Measurements from ENCODE around the gene RAB20. TPM values are rescaled to one million over a fixed set of nuclear protein-coding genes. Genes with fewer than 3 reads are reported as not detected.

Gene RAB20
- total RNA-seq, 1 donor from 2014 or later = 0.77 TPM

DNA sequence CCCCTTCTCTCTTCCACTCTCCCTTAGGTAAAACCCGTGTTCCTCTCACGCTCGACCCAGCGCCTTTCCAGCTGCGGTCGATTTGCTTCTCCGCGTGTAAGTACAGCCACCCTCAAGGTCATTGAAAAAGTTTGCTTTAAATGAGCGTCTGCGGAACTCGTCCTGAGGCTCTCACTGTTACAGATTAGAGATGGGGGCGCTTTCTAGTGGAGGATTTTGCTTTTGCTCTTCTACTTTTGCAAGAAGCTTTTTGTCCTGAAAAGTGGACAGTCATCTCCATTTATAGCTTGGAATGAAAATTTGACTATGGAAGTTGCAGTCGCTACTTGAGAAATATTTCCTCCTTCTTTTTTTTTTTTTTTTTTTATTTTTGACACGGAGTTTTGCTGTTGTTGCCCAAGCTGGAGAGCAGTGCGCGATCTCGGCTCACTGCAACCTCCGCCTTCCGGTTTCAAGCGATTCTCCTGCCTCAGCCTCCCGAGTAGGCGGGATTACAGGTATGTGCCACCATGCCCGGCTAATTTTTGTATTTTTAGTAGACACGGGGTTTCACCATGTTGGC is 595 bp upstream of the RAB20 start:
- Mint-ChIP-seq H3K9me3 (no peaks in the 10 kb centered on the region), H3K27me3 (ENCODE audit: low read depth) (peaks cover 63% of the 10 kb centered on the region), H3K27ac (ENCODE audit: unreplicated experiment) (no peak overlapping the region), H3K4me1 (peaks cover 9% of the 10 kb centered on the region), H3K4me3 (peak overlapping the region; percentile 89), H3K36me3 (ENCODE audit: low read depth) (no peaks in the 10 kb centered on the region)
- no peak for DNase-seq (ENCODE audit: low read depth, low spot score)
- TF ChIP-seq, protein P1, sequence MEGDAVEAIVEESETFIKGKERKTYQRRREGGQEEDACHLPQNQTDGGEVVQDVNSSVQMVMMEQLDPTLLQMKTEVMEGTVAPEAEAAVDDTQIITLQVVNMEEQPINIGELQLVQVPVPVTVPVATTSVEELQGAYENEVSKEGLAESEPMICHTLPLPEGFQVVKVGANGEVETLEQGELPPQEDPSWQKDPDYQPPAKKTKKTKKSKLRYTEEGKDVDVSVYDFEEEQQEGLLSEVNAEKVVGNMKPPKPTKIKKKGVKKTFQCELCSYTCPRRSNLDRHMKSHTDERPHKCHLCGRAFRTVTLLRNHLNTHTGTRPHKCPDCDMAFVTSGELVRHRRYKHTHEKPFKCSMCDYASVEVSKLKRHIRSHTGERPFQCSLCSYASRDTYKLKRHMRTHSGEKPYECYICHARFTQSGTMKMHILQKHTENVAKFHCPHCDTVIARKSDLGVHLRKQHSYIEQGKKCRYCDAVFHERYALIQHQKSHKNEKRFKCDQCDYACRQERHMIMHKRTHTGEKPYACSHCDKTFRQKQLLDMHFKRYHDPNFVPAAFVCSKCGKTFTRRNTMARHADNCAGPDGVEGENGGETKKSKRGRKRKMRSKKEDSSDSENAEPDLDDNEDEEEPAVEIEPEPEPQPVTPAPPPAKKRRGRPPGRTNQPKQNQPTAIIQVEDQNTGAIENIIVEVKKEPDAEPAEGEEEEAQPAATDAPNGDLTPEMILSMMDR (conservative IDR thresholded peaks at IDR 0.05) = no peak

DNA sequence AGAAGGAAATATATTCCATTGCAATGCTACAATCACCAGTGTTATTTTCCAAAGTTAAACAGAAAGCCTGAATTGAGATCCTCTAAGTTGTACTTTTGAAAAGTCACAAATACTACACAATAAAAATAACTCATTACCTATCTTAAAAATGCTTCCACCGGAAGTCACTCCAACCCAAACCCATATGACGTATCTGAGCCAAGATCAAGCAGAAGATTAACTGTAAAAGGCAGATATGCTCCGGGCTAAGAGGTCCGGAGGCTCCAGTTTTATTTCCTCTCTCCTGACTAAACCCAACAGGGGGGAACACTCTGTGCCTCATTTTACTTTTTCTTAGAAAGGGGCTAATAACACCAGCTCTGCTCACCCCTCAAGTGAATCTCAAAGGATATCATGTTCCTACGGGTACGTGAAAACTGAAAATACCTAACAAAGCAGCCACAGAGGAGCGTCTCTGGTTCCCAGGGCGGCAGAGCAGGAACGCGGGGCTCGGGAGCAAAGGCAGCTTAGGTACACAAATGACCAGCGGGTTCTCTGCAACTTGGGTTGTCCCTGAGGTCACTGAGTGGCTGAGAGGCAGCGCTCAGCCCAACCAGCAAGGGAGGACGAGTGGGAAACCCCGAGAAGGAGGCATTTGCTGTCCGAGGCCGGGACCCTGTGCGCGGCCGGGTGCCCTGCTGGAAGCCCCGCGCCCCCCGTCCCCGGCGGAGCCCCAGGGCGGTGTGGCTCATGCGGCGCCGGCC is 750 bp downstream of the RAB20 start:
- Mint-ChIP-seq H3K27me3 (ENCODE audit: low read depth) (peaks cover 68% of the 10 kb centered on the region), H3K4me1 (peaks cover 9% of the 10 kb centered on the region), H3K27ac (ENCODE audit: unreplicated experiment) (no peak overlapping the region), H3K36me3 (ENCODE audit: low read depth) (no peaks in the 10 kb centered on the region), H3K9me3 (no peaks in the 10 kb centered on the region), H3K4me3 (peak overlapping the region; percentile 83)
- DNase-seq (ENCODE audit: low read depth, low spot score) = peak; percentile 5
- TF ChIP-seq, protein P1 (conservative IDR thresholded peaks at IDR 0.05) = no peak

DNA sequence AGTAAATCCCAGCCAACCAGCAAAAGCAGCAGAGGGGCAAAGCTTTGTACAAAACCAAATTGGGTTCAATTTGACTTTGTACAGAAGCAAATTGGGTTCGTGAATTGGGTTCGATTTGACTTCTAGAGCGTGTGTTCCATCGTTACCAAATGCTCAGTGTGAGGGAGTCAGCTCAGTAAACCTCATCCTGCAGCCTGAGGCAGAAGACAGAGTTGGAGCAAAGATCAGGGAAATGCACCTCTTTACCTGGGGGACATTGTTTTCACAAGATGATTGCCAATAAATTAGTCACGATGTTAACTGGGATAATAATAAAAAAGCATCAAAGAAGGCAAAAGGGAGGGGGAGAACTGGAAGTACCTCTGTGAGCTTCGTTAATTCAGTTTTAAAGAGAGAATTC is 1.5 kb downstream of the RAB20 start:
- no peaks in the 10 kb centered on the region for H3K9me3 Mint-ChIP-seq

DNA sequence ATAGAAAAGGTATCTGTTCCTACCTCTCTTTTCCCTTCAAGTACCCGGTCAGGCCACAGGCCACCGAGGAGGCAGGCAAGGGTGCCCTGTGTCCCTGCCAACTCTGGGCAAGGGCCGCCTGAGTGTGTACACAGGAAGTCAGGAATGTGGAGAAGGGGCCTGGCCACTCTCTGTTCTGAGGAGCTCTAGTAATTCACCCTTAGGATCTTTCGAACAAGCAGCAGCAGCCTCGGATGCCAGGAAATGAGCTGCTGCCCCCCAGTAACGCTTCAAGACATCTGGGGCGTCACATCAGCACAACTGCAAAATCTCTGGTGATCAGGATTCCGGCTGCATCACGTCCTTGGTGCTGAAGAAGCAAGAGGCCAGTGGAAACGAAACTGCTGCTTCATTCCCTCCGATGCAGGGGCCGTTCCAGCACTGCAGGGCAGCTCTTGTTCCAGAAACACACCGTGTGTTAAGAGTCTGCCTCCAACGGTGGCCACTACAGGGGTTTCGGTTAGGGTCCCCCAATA is 2.0 kb downstream of the RAB20 start:
- Mint-ChIP-seq H3K36me3 (ENCODE audit: low read depth) (no peaks in the 10 kb centered on the region), H3K4me1 (peaks cover 9% of the 10 kb centered on the region), H3K27me3 (ENCODE audit: low read depth) (peaks cover 60% of the 10 kb centered on the region), H3K9me3 (no peaks in the 10 kb centered on the region), H3K4me3 (peak overlapping the region; percentile 31), H3K27ac (ENCODE audit: unreplicated experiment) (no peak overlapping the region)
- TF ChIP-seq, protein P1 (conservative IDR thresholded peaks at IDR 0.05) = no peak
- no peak for DNase-seq (ENCODE audit: low read depth, low spot score)

More for the DNA sequence above, 1.5 kb downstream of the RAB20 start:
- H3K27ac Mint-ChIP-seq (ENCODE audit: unreplicated experiment) = no peak overlapping the region
- no peaks in the 10 kb centered on the region for H3K36me3 Mint-ChIP-seq (ENCODE audit: low read depth)
- peaks cover 9% of the 10 kb centered on the region for H3K4me1 Mint-ChIP-seq
- DNase-seq (ENCODE audit: low read depth, low spot score) = no peak
- peaks cover 65% of the 10 kb centered on the region for H3K27me3 Mint-ChIP-seq (ENCODE audit: low read depth)
- TF ChIP-seq, protein P1 (conservative IDR thresholded peaks at IDR 0.05) = no peak
- peak overlapping the region; percentile 31 for H3K4me3 Mint-ChIP-seq

DNA sequence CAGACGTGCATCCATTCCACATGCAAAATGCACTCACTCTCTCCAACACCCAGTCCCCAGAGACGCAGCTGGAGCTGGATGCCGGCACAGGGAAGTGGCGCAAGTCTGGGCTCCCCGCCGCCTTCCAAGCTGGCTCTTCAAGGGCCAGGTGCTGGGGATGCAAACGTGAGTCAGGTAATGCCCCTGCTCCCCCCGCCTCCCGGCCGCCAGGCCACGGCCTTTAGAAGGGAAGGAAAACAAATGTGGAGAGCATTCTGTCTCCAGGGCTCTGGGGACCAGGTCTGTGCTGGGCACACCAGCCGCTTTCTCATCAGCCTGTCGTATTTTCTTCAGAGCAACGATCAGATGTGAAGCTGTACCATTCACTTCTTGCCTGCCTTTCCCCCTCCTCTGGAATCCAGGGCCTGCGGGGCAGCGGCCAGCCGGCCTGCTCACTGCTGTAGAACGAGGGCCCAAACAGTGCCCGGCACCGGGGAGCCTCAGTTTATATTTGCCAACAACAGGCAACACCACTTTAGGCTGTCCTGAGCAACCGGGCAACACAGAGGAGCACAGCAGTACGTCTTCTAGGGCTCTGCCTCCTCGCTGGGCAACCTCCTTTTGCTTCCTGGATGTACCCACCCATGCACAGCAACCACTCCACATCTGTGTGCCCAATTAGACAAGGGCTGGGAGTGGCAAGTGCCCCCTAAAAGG is 3.8 kb downstream of the RAB20 start:
- Mint-ChIP-seq H3K4me3 (no peak overlapping the region), H3K9me3 (no peaks in the 10 kb centered on the region), H3K27ac (ENCODE audit: unreplicated experiment) (no peak overlapping the region)

More for the DNA sequence above, 3.8 kb downstream of the RAB20 start:
- Mint-ChIP-seq H3K27me3 (ENCODE audit: low read depth) (peaks cover 44% of the 10 kb centered on the region), H3K36me3 (ENCODE audit: low read depth) (no peaks in the 10 kb centered on the region), H3K4me1 (peaks cover 9% of the 10 kb centered on the region)
- DNase-seq (ENCODE audit: low read depth, low spot score) = no peak
- TF ChIP-seq, protein P1 (conservative IDR thresholded peaks at IDR 0.05) = no peak
